GM12801 (cell line): ENCODE data around the gene SPPL2B.

Experiments
- CTCF ChIP-seq: IDR thresholded peaks from one replicate; pipeline ENCODE4 v1.5.1; 2011; ENCODE audit warnings: control low read depth; ENCODE audit not compliant: insufficient read length; ENCODE audit errors: extremely low read depth

Gene SPPL2B

GRCh38 chr19:2345076-2345475 lies 16.6 kb downstream of the SPPL2B start:
- TF ChIP-seq CTCF = no peak

GRCh38 chr19:2345794-2346663 lies 17.5 kb downstream of the SPPL2B start:
- TF ChIP-seq CTCF = no peak

- no peak for TF ChIP-seq CTCF
Measured at GRCh38 chr19:2350656-2351055, 22.2 kb downstream of the SPPL2B start.

- TF ChIP-seq CTCF = no peak
Measured at GRCh38 chr19:2351591-2351990, 23.1 kb downstream of the SPPL2B start.

GRCh38 chr19:2352121-2352520 lies 23.6 kb downstream of the SPPL2B start:
- TF ChIP-seq CTCF = no peak

GRCh38 chr19:2353159-2353886 lies 24.8 kb downstream of the SPPL2B start:
- no peak for TF ChIP-seq CTCF

- no peak for TF ChIP-seq CTCF
Measured at GRCh38 chr19:2353887-2354592, 25.6 kb downstream of the SPPL2B start.
